Embryonic facial prominence (tissue), 1 donor: Measurements from ENCODE around the gene NINJ1.
A peak's percentile ranks its signal among the peaks of the same experiment; 100 is the strongest.

Source experiments
- DNase-seq: peaks from one replicate; pipeline ENCODE4 v3.0.0-alpha.2; 2016; ENCODE audit errors: extremely low spot score

The NINJ1 gene

GRCh38 chr9:93132287-93132927 lies 1.6 kb downstream of the NINJ1 start:
- no peak for DNase-seq

GRCh38 chr9:93131599-93132286 lies 2.3 kb downstream of the NINJ1 start:
- no peak for DNase-seq

- DNase-seq = no peak
Observed at GRCh38 chr9:93130861-93131481, 3.1 kb downstream of the NINJ1 start.

- DNase-seq = no peak
Observed at GRCh38 chr9:93129691-93130500, 4.2 kb downstream of the NINJ1 start.

- DNase-seq = no peak
Observed at GRCh38 chr9:93129286-93129685, 4.8 kb downstream of the NINJ1 start.

- no peak for DNase-seq
Observed at GRCh38 chr9:93128715-93129224, 5.3 kb downstream of the NINJ1 start.

- DNase-seq = no peak
Observed at GRCh38 chr9:93128011-93128714, 5.9 kb downstream of the NINJ1 start.

GRCh38 chr9:93127395-93127911 lies 6.6 kb downstream of the NINJ1 start:
- DNase-seq = no peak

GRCh38 chr9:93126825-93127368 lies 7.2 kb downstream of the NINJ1 start:
- DNase-seq = peak; percentile 65

GRCh38 chr9:93126151-93126781 lies 7.8 kb downstream of the NINJ1 start:
- DNase-seq = no peak

GRCh38 chr9:93125331-93125894 lies 8.6 kb downstream of the NINJ1 start:
- no peak for DNase-seq

GRCh38 chr9:93124793-93125192 lies 9.3 kb downstream of the NINJ1 start:
- DNase-seq = no peak

GRCh38 chr9:93123561-93124283 lies 10.3 kb downstream of the NINJ1 start:
- no peak for DNase-seq

GRCh38 chr9:93122721-93123221 lies 11.3 kb downstream of the NINJ1 start:
- DNase-seq = no peak

- DNase-seq = no peak
Observed at GRCh38 chr9:93121316-93122241, 12.5 kb downstream of the NINJ1 start.

GRCh38 chr9:93120846-93121315 lies 13.2 kb downstream of the NINJ1 start:
- DNase-seq = no peak

GRCh38 chr9:93119953-93120845 lies 13.9 kb downstream of the NINJ1 start:
- DNase-seq = no peak
